GM19455 (cell line): Measurements from ENCODE around the gene GALNTL6.

ENCODE experiments used
- ATAC-seq: cut with Tn5 transposase; IDR thresholded peaks from one replicate; pipeline ENCODE4 v1.9.1; 2021; ENCODE audit not compliant: unreplicated experiment

Gene GALNTL6

DNA sequence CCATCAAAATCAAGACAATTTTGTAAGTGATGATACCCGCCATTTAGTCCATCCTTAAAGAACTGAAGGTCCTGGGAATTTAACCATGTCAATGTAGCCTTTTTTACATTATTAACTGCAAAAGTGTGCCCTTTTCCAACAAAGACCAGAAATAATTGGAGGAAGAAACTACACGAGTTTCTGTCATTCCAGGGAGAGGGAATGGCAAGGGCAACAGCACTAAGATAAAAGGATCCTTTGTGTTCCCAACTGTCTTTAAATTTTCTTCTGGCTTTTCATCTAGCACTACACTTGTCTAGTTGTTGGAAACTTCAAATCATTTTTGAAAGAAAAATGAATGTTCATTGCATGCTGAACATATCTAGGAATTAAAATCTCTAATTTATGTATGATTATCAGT, 286.2 kb downstream of the GALNTL6 start:
- ATAC-seq: no peak

DNA sequence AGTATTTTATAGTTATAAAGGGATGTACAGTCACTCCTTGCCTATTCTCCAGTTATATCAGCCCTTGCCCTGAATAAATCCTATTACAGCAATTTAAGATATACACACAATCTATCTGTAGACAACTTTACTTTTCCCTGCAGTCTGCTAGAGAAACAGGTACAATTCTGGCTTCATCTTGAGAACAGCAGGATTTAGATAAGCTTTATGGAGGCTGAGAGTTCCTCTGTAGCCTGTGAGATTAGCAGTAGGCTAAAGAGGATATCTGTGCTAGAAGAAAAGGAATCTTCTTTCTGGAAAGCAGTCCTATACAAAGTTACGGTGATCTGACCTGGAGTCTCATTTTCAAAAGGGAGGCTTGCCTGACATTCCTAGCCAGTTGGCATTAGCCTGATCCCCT, 290.3 kb downstream of the GALNTL6 start:
- ATAC-seq: no peak

DNA sequence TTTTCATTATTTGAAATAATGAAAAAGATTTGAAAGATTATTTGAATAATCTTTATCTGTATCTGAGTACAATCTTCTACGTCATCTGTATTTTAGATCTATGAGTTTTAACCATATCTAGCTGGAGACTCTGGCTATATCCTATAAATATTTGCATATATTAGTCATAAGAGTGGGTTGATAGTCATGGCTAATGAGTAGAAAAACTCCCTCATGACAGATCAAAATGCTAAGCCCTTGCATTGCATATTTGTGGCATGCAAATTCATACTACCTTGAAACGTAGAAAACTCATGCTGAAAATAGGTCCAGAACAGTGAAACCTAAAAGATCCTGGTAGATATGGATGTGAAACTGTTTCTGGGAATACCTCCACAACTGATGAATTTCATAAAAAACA, 291.3 kb downstream of the GALNTL6 start:
- no peak for ATAC-seq

DNA sequence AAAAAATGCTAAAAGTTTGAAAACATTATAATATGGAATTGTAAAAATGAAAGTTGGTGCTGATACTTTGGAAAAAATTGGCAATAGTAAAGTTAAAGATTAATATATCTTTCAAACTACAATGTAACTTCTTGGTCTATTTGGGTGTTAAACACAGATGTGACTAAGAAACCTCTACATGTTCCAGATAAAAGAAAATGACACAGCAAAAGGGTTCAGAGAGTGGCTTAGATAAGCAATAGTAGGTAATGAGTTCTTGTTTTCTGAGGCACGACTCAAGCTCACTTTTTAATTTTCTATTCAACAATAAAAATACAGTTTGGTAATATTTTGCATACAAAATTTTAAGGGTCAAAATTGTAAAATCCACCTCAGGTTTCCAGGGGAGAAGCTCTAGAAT, 292.7 kb downstream of the GALNTL6 start:
- no peak for ATAC-seq

DNA sequence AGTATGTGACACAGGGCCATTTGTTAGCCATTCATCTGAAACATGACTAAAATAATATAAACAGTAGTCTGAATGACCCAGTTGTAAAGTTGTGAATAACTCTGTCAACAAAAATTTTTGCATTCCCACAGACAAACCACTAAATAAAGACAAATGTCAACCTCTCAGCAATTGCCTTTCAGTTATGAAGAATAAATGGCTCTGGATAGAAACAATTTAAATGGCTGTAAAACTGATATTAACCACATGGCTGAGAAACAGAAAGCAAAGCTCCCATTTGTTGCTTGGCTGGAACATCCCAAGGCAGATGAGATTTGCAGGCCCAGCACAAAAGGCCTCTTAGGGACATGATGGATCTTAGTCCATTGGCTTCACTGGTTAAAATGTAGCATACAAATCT, 296.3 kb downstream of the GALNTL6 start:
- ATAC-seq: no peak

DNA sequence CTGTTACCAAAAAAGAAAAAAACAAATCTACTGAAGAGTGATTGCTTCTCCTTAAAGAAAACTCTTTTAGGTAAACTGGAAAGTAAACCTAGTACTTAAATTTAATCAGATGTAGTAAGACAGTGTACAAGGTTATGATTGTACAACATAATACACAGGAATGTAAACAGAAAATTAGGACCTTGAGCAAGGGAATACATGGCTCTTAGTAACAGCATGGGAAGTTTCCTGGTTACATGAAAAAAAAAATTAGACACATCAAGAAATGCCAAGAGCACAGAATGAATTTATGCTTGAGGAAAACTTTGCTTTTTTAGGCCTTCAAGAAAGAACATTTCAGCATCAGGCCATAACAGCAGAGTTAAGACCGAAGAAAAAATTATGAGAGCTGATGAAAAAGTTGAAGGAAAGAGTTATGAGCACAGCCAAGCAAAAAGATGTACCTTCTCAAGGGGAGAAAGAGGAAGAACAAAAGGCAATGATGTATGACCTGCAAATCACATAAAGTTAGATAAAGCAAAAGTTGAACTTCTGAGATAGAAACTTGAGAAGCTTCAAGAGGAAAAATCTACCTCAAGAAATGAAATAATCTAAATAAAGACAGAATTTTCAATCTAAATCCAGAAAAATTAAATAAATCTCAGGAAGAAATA, 311.6 kb downstream of the GALNTL6 start:
- ATAC-seq: no peak

DNA sequence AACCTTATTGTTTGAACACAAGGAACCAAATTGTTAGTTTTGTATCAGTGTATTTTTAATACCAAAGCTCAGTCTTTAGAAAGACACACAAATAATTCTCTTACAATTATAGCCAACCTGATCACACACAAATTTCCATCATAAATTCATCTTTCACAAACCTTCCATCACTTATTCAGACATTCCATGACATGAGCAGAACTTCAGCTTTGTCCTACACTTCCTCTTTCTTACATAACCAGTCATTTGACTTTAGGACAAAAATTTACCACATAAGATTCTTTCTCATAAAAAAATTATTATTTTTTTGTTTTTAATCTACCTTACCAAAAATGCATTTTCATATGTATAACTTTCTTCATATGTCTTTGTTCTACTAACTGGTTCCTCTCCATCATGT, 312.2 kb downstream of the GALNTL6 start:
- no peak for ATAC-seq

DNA sequence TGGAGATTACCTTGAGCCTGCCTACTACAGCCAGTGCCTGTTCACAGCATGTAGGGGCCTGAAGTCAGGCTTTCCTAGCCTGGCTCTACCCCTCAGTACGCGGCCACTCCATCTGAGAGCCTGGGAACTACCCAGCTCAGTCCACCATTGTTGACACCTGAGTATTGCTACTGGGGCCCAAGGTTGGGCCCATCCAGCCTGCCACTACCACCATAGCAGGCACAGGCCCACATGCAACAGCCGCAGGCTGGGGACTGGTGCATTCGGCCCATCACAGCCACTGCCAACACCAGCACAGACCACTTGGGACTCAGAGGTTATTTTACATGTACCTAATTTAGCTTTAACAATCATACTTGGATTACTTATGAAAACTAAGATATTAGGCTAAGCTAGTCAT, 314.0 kb downstream of the GALNTL6 start:
- ATAC-seq: no peak

DNA sequence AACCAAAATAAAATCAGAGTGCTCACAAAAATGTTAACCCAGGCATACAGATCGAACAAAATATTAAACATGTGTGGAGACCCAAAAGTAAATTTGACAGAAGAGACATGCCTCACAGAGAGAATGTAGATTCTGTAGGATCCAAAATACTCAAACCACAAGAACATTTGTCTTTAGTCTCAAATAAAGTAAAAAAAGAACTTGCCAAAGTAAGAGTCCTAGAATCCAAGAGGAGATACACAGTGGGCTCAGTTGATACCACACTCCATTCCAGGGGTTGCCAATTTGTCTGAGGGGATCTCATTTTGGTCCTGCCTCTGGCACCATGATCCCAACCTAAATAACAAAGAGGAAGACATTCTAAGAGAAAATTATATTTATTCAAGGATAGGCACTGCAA, 316.4 kb downstream of the GALNTL6 start:
- ATAC-seq: no peak

DNA sequence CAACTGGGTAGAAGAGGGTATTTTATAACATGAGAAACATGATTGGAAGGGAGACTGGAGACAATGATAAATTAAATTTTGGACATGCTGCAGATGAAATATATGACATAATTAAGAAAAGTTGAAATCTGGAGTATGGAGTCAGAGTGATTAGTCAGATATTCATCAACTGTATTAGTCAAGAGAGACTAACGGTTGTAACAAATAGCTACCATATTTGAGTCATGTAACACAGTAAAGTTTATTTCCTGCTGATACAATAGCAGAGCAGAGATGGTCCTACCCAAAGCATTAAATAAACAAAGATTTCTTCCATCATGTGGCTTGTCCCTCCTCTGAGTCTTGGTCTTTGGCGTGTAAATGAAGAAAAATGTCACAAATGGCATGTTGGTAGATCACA, 321.3 kb downstream of the GALNTL6 start:
- ATAC-seq: no peak

DNA sequence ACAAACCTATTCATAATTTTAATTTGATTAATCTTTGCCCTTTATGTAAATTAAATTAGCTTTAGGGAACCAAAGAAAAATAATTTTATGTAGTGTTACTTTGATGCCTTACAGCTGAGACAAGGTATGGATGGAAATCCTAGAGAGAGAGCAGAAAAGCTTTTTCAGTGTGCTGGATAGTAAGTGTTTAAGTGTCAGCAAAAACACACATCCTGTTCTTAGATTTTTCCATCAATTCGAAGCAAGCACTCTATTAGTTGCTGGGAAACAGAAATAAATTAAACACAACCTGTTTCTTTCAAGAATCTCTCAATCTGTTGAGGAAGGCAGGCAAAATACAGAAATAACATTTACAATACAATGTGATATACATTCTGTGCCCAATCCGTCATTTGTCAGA, 327.8 kb downstream of the GALNTL6 start:
- no peak for ATAC-seq

DNA sequence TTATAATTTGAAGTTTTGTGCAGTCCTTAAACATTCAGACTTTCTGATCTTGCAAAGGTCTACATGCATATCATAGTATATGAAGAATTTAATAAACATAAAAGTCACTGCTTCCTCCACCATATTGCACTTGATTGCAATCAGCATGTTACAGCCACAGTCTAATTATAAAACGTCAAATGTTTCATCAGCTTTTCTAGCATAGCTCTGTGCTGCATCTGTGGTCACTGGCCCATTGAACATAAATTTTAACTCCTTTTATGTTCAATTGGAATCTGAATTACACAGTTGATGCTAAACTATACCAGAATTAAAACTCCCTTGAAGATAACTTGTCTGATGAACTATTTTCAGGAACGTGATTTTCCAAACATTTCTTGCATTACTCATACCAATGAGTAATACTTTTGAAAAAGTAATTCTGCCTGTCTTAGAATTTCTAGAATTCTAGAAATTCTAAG, 329.1 kb downstream of the GALNTL6 start:
- no peak for ATAC-seq

DNA sequence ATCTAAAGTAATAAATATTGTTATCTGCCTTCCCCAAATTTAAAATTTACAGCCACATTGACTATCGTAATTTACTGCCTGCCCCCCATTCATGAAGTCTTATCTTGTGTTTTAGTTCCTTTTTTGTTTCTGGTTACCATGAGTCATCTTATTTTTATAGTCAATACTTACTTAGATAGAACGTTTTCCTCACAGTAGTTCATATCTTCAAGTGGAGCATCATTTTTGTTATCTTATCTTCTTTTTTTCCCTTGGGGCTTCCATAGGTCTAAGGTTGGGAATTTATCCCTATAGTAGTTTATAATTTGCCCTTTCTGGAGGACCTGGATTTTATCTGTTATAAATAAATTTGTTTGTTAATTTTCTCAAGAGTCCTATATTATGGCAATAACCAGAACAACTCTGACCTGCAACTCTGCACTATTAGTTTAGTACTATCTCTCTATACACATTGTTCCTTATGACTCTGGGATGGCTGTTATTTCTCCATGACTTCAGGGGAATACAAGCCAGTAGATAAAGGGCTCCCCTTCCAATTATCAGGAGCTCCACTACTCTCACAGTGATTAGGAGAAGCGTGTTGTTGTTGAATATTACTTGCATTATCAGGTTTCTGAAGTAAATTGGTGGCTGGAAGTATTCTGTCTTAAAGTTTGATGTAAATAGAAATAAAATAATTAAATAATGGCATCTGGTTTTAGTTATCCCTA, 330.6 kb downstream of the GALNTL6 start:
- no peak for ATAC-seq

DNA sequence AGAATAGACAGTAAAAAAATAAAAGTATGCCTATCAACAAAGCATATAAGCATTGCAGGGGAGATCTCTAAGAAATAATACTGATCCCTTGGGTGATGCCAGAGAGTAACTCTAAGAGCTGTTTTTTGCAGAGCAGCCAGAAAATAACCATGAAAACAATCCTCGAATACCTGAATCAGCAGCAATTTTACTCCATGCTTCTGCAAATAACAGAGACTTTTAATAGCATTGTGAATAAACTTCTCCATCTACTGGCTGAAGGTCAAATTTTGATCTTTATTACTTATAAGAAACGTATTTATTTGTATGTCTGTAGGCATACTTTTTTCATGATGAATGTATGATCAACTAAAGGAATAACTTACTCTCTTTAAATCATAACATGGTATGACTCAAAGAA, 334.5 kb downstream of the GALNTL6 start:
- no peak for ATAC-seq

DNA sequence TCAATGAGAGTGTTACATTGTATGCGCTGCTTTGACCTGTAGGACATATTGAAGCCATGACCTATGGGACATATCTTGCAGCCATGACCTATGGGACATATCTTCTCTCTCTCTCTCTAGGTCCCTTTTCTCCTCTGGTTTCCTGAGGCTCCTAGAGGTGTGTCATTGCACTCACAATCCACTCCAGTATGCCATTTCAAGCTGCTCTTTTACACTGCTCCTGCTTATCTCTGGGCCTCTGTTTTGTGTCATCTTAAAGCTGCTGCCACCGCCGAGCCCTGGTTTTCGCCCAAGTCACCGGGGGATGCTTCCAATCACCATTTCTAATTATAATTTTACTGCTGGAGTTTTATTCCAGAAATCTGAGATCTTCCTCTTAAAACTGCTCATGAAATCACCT, 336.1 kb downstream of the GALNTL6 start:
- no peak for ATAC-seq

DNA sequence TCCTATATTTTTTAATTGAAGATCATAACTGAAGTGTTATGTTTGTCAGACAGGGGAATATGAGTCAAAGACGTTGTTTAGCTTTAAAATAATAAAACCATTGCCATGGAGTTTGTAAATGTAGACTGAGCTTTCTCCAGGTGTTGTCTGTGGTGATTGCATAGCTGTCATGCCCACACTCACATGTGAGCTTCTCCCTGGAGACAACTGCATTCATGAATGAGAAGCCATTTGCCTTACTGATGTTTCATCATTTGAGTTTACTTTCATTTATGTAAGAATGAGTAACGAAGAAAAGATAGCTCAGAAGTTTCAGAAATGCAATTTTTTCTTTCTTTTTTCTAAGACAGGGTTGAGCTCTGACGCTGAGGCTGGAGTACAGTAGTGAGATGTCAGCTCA, 339.1 kb downstream of the GALNTL6 start:
- no peak for ATAC-seq

DNA sequence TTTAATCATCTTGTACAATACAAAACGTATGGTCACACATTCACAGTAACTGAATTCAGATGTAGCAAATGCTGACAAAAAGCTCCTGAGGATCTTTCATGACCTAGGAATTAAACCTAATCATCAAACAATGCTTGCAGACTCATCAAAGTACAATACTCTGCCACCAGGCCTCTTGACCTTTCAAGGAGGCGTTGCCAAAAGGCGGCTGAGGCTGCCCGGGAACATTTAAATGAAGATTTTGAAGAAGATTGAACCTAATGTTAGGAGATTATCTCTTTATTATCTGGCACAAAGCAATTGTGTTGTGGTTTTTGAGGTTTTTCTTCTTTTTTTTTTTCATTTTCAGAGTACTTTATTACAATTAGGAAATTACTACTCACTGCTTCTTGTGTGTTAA, 340.5 kb downstream of the GALNTL6 start:
- no peak for ATAC-seq

DNA sequence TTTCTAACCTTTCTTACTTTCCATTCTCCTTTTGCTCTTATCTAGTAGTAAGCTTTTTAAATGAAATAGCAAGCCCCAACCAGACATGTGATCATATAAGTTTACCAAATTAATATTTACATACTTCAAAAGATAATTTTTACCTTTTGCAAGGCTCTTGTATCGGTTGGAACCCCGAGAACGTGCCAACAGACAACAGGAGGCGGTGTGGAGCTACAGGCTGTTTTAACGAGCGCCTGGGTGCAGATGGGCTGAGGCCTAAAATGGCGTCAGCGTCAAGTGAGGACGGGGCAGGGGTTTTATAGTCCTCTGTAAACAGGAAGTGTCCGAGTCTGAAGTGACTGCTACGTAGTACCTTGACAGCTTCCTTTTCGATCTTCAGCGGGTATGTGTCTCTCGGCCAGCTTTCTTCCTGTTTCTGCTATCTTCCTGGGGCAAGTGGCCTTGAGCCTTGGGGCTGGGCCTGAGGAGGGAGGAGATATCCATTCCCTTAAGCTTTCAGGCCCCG, 342.7 kb downstream of the GALNTL6 start:
- ATAC-seq: no peak

DNA sequence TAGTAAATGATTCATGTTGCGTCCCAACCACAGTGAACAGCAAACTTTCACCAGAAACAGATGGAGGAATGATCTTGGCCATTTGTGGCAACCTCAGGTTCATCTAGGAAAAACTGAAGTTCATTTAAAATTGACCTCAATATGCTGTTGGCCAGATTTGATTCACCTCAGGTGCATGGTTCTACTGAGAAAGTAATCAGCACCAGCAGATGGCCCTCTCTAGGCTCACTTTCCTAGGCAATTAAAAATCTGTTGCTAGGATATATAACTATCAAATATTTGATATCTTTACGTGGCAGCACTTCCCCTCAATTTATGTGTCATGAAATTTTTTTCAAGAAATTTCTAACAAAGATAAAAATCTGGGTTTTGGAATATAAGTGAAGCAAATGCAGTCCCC, 344.7 kb downstream of the GALNTL6 start:
- no peak for ATAC-seq

DNA sequence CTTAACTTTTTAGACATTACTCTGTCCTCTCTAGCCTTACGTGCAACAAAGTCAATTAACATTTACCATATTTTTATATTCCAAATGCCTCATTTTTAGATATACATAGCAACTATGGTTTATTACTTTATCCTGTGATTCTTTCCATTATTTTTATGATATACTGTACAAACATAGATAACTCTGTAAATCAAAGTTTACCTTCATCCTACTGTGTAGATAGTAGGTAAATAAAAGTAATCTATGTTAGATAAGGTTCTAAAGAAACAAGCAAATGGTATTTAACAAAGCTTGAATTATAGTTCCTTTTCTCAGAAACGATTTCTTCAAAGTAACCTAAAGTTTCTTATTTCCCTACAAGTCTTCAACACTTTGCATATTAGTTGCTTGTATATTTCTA, 350.0 kb downstream of the GALNTL6 start:
- ATAC-seq: no peak

DNA sequence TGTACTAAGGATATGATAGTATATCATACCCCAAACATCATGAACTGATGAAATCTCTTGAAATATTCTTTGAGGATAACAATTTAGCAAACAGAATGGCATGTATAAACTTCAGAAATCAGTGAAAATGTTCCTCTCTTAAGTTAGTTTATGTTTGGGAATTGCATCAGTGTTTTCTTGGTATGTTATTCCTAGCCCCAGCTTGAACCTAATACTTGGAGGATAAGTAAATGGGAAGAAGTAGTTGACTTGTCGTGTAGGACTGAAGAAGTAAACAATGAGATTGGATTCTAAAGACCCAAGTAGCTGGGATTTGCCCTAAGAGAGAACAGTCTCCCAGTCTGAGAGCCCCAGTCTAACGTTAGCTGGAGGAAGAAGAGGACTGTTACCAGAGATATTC, 355.7 kb downstream of the GALNTL6 start:
- no peak for ATAC-seq

DNA sequence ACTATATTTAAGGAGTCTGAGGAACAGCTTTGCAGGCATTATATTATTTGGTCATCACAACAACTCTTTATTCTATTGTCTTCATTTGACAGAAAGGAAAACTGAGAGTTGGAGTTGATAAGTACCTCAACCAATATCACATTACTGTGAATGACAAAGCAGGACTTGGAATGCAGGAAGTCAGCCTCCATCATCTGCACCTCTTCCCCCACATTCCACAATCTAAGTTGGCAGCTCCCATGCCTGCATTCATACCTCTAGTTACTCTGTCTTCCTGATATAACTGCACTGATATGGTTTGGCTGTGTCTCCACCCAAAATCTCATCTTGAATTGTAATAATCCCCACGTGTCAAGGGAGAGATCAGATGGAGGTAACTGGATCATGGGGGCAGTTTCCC, 356.7 kb downstream of the GALNTL6 start:
- ATAC-seq: no peak

DNA sequence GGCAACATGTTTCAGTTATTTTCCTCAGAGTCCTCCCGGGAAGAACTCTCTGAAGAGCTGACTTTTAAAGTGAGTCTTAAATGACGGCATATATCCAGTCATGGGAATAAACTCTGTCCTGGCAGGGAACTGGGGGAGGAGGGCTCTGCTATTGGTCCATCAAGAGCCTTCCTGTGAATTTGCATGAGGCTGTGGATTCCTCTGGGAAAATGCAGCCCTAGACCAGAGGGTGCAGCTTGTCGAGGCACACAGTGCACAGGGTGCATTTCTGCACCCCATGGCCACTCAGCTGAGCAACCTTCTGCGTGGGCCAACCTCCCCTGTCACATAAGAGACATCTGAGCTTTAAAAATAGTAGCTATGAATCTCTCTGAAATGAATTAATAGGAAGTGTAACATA, 360.0 kb downstream of the GALNTL6 start:
- no peak for ATAC-seq
